Stimulated activated naive CD4-positive, alpha-beta T cell treated with Interleukin-2 at 50 U/mL for 16 hours (primary cell): ENCODE results near the gene RBM26.

Experiments
- DNase-seq: peaks from one replicate; lab custom pipeline; 2025; lab: John Stamatoyannopoulos, UW

The RBM26 gene

GRCh38 chr13:79423801-79424642 lies 18.0 kb upstream of the RBM26 start:
- no peak for DNase-seq

GRCh38 chr13:79423340-79423739 lies 17.3 kb upstream of the RBM26 start:
- DNase-seq = no peak

DNA sequence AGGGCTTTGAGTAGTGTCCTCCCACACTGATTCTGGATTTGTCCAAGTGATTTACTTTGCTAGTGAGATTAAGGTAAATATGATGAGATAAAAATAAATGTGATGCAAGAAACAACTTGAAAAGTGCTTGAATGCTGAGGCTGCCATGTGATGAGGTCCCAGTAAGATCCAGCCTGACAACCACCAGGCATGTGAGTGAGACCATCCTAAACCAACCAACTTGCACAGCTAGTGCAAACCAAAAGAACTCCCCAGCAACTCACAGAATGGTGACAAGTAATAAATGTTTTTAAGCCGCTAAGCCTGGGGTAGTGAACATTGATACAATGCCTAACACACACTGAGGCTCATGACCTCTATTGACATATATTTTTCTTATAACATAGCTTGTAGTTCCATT lies 13.3 kb upstream of the RBM26 start:
- no peak for DNase-seq

- DNase-seq = no peak
These were observed 11.7 kb upstream of the RBM26 start for GRCh38 chr13:79417741-79418140.

GRCh38 chr13:79413521-79413920 lies 7.5 kb upstream of the RBM26 start:
- DNase-seq = no peak

GRCh38 chr13:79409828-79410227 lies 3.8 kb upstream of the RBM26 start:
- DNase-seq = no peak

DNA sequence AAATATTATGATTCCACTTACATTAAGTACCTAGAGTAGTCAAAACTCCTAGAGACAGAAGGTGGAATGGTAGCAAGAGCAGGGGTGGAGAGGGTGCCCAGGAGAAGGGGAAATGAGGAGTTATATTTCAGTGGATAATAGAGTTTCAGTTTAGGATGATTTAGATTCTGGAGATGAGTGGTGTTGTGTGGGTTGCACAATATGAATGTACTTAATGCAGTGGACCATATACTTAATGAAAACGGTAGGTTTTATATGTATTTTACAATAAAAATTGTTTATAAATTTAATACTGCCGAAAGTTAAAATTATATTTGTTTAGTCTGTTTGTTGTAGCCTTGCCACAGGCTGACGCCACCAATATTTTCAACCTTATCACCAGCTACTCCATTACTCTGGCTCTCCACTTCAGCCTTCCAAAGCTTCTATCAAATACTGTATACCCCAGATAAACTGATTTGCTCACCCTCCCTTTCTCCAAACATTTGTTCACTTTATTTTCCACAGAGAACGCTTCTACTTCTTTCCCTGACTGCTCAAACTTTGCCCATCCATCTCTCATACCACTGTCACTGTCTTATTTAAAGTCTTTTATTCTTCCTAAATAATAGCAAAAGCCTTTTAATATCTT lies 1.4 kb upstream of the RBM26 start:
- DNase-seq = no peak

DNA sequence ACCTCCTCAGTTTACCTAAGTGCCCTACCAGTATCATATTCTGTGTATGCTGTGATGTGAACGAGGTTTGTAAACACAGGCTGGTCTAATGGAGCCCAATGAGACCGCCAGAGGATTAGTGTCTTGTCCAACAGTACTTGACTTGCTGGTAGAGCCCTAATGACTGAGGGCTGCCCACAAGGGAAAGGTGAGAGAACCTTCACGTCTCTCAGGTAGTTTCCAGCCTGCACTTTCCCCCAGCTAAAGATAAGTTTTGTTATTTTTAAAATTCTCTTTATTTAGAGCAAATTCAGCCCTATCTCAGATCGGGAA lies 498 bp upstream of the RBM26 start:
- DNase-seq = no peak

DNA sequence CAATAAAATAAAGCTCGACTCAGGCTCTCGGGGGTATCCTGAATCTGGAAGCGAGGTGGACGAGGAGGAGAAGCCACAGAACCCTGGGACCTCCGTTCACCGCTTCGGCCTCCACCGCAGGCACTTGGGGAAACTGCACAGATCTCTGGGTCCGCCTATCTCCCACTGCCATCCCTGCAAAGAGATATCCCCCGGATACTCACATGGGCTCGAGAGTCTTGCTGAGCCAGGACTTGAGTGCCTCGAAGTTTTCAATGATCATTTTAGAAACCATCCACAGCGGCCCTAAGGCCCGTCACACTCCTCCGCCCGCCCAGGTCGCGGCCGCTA lies 589 bp downstream of the RBM26 start:
- DNase-seq = no peak

DNA sequence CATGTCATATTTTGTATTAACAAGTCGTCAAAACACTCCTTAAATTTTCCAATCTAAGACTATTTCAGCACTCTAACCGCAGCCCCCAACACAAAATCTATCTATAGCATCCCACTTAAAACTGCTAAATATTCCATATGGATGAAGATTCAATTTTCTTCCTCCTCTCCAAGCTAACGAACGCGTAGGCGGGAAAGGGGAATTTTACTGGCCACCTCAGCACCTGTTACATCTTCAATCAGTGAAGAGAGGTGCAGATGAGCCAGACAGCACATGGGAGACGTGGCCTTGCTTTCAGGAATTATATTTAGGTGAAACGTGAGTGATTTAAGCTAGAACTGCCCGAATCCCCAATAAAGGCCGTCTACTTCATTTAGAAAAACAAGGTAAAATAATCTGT lies 1.1 kb downstream of the RBM26 start:
- DNase-seq = peak; percentile 15

DNA sequence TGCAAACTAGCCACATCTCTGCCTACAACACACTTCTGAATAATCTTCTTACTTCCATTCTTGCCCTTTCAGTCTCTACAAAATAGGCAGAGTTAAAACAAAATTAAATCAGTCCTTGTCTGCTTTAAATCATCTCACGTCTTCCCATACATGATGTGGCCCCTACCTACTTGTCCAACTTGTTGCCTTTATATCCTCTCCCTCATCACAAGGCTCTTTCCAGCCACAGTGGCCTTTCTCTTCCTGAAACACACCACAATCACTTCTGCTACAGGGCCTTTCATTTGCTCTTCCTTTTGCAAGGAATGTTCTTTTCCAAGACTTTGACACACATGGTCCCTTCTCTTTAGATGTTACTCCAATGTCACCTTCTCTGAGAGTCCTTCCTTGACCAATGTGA lies 1.7 kb downstream of the RBM26 start:
- DNase-seq = no peak

DNA sequence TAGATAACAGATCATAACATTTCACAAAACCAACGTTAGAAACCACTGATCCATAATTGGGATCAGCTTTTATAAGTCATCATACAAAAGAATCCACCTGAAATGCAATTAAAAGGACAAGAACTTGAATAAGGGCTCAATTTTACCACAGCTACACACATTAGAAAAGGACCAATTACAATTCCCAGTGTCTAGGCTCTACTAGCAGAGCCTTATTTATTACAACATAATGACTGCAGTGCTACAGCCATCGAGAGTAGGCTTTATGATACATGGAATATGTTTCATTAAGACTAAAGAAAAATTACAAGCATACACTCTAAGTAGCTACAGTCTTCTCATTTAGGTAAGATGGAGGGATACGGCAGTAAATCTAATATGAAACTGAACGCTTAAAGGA lies 2.9 kb downstream of the RBM26 start:
- DNase-seq = no peak

DNA sequence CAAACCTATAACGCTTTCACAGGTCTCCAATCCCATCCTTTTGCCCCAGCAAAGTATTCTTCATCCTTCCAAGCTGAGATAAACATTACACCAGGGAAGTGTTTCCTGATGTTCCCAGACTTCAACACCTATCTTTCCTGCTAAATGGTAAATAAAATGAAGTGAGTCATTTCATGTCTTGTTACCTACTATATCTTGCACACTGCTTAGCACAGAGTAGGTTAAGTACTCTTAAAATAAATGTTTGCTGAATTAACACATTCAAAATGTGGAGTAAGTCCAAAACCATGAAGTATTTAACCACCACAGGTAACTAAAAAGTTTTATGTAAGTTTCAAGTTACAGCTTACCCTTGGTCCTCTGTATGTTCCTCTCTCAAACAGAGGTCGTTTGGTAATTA lies 3.4 kb downstream of the RBM26 start:
- DNase-seq = no peak

- no peak for DNase-seq
These were observed 3.9 kb downstream of the RBM26 start for GRCh38 chr13:79402074-79402635.

- DNase-seq = no peak
These were observed 4.6 kb downstream of the RBM26 start for GRCh38 chr13:79401259-79402070.

- no peak for DNase-seq
These were observed 7.1 kb downstream of the RBM26 start for GRCh38 chr13:79398915-79399314.

DNA sequence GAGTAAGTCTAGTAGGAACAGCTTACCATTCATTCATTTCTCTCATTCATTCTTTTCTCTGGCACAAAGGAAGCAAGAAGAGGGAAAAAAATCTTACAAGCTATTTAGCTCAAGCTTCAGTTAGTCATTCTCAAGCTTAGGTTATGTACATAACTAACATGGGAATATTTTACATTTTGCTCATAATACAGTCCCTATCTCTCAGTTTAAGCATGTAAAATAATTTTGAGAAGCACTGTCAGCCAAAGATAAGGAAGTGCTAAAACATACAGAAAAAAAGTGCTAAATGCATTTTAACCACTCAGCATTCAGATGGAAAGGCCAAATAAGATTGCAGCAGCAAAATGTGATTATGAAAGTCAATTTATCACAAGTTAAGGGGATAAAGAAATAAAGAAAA lies 7.9 kb downstream of the RBM26 start:
- DNase-seq = no peak

DNA sequence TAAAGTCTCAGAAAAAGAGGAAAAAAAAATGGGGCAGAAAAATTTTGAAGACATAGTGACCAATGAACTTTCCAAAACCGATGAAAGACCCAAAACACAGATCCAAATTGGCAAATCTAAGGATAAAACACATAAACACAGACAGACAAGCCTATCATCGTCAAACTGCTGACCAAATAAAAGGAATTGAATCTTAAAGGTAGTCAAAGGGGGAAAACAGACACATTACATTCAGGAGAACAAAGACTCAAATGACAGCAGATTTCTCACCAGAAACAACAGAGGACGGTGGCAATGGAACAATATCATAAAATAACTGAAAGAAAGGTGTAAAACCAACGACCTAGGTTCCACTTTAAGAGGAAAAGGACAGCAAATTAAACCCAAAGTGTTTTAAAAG lies 10.2 kb downstream of the RBM26 start:
- DNase-seq = no peak

DNA sequence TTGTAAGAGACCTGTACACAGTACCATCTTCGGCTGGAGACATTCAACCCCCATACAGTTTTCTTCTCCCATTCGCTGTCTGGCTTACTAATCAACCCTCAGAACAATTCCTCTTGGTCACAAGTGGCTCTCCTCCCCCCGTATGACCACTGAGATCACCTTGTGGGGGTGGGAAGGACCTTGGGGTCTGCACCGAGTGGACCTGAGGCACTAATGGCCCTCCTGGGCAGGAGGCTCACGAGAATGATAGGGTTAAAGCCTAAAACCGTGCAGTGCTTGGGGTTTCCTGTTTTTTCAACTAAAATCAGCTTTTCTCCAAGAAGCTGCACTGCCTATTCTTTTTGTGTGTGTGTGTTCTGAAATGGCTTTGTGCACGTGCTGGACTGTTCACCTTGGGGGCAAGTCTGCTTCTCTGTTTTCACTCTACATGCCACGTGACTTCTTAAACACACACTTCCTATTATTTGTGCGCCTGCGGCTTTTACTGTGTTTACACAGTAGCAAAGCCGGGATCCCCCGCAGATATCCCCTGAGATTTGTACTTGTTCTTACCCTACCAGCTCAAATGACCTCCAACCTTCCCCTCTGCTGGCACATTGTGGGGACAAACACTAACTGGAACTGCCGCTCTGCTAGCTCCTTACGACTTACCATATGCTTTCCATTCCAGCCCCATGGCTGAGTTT lies 12.3 kb downstream of the RBM26 start:
- DNase-seq = no peak

- no peak for DNase-seq
These were observed 13.0 kb downstream of the RBM26 start for GRCh38 chr13:79392882-79393563.

- no peak for DNase-seq
These were observed 17.0 kb downstream of the RBM26 start for GRCh38 chr13:79389026-79389425.

- no peak for DNase-seq
These were observed 18.2 kb downstream of the RBM26 start for GRCh38 chr13:79387853-79388252.
